ENCODE data around the gene CCSER1.

GRCh38 chr4:91212211-91212610, 1085.0 kb downstream of the CCSER1 start:
- TF ChIP-seq CTCF (conservative IDR thresholded peaks at IDR 0.05 in 1 of 2, IDR thresholded peaks at IDR 0.05 in 1 of 2; ENCODE audit: extremely low read depth in 1 of 2, insufficient read depth in 1 of 2, low read depth in 1 of 2, low read length in 2 of 2) (no peak), EZH2 (IDR thresholded peaks at IDR 0.05; ENCODE audit: borderline replicate concordance, low read length) (no peak)

Measured in mammary epithelial cell (primary cell).